A172 (cell line): ENCODE results near the gene CBX8. TPM values are rescaled to one million over a fixed set of nuclear protein-coding genes. Genes with fewer than 3 reads are reported as not detected.

Experiments
- DNase-seq: peaks from one replicate; pipeline ENCODE4 v3.0.0-alpha.2; 2015; ENCODE audit warnings: low spot score
- total RNA-seq: library from RNA; depleted of rRNA; stranded (reverse); fragments of >200 nt; shearing (Covaris generic); gene quantifications from 2 replicates; pipeline ENCODE4 v1.2.3, GENCODE V29; 2014

The CBX8 gene
- total RNA-seq, 1 experiment from 2014 or later, result 8.8 TPM

GRCh38 chr17:79835470-79835899, 38.6 kb upstream of the CBX8 start:
- no peak for DNase-seq

DNA sequence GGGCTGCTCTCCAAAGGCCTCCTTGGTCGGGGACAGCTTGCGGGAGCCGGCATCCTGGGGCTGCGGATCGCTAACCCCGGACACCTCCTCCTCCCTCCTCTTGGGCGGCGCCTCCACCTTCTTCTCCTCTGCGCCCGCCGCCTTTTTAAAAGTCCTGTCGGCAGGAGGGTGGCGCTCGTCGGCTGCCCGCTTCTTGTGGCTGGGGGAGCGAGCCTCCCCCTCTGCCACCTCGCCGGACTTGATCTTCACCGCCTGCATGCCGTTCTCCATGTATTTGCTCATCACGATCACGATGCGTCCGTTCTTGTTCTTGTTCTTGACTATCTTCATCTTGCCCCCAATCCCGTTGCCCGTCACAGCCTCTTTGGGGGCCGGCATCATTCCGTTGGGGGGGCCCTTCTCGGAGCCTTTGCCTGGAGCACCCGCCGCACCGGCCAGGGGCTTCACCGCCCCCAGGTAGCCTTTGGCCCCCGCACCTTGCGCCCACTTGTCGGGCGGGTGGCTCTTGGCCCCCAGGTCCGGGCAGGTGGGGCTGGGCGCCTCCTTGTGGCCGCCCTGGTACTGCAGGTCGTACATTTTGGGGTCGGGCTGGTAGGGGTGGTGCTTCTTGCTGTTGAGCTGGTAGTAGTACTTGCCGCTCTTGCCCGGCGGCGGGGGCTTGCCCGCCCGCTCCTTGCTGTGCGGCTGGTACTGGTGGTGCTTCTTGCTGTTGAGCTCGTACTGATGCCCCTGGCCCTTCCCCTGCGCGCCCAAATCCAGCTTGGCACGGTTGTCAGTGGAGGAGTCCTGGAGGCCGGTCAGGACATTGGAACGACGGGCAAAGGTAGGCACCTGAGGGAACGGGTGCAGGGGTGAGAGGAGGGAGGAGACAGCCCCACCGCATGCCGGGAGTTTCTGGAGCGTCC, 37.9 kb upstream of the CBX8 start:
- DNase-seq, result no peak

DNA sequence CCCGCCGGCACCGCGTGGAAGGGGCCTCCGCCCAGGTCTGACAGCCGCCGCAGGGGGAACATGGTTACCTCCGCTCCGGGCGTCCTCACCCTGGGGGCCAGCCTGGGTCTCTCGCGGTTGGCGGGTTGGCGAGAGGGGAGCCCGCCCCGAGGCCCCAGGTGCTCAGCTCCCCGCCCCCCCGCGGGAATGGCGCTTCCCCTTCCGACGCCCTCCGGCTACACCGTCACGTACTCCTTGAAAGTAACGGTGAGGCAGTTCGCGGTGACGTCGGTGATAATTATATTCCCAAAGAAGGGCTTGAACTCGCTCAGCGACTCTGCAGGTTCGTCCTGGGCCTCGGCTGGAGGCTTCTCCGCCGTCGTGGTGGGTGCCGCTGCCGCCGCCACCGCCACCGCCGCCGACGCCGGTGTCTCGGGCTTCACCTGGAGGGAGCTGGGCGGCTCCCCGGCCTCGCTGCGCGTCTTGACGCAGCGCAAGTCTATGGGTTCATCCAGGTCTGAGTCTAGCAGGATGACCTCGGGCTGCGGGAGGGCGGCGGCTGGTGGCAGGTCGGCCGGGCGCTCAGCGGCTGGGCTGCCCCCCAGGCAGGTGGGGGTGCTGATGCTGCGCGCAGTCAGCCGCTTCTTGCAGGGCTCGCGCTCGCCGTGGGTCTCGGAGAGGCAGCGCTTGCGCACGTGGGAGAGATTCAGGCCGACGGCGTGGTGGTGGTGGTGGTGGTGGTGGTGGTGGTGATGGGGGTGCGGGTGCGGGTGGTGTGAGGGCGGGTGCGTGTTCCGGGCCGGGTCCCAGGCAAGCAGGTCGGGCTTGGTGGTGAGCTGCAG, 37.1 kb upstream of the CBX8 start:
- no peak for DNase-seq

GRCh38 chr17:79833110-79833450, 36.2 kb upstream of the CBX8 start:
- no peak for DNase-seq

DNA sequence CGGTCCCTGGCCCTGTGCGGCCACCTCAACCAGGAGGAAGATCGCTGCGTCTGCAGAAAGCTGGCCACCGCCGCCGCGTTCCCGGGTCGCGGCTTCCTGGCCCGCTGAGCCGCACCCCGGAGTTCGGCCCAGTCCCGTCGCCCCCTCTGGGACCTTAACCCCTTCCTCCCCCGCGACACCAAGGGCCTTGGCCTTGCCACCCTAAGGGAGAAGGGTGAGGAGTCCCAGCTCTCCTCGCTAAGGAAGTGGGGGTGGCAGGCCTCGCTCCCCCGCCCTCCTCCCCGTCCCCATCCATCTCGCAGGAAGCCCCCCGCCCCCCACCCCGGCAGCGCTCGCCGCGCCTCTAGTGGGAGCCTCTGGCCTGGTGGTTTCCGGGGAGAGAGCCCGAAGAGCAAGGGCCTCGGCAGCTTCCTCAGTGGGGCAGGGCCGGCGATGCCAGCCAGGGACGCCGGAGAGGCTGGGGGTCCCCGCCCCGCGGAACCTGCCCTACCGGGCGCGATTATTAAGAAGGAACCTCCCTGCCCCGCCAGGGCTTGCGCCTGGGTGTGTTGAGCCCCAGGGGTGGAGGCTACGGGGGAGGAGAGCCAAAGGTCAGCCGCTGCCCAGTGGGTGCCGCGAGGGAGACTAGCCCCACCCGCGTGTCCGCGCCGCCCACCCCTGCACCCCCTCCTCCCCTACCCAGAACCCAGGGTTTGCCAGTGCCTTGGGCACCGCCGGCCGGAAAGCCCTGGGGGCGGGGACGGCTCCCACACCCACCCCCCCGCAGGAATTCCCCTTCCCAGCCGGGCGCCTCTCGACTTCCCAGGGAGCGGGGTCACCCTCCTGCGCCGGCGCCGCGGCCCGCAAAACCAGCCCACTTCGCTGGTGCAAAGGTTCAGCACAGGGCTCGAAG, 35.6 kb upstream of the CBX8 start:
- DNase-seq, result peak; percentile 50

- peak; percentile 52 for DNase-seq
These were observed 34.7 kb upstream of the CBX8 start for GRCh38 chr17:79831265-79832217.

DNA sequence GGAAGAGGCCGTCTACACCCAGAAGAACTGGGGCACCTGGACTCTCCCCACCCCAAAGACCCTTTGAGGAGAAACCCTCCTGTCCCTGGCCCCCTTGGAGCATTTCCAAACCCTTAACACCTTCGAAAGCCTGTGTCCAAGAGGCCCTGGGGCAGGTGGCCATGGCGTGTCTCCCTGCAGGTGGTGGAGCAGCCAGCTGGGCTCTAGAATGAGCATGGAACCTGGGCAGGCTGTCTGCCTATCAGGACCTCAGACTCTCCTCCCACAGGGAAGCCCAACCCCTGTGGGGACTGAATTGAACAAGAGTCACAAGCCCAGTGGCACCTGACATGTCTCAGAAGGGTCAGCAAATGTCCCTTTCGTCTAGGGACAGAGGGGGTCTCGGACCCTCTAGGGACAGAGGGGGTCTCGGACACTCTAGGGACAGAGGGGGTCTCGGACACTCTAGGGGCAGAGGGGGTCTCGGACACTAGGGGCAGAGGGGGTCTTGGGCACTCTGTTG, 33.9 kb upstream of the CBX8 start:
- no peak for DNase-seq

DNA sequence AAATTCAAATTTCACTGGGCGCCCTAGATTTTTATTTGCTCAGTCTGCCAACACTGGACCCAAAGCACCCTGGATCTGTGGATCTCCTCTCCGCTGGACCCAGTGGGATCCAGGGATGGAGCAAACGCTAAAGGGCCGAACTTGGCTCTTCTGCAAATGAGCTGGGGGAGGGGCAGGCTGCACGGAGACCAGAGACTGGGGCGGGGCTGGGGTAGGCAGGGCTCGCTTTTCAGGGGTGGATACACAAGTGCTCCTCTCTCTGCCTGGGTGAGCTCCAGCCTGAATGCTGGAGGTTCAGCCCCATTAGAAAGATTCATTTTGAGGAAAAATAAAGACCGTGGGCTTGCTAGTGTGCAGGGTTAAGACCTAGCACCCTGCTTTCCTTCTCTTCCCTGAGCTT, 33.4 kb upstream of the CBX8 start:
- no peak for DNase-seq

DNA sequence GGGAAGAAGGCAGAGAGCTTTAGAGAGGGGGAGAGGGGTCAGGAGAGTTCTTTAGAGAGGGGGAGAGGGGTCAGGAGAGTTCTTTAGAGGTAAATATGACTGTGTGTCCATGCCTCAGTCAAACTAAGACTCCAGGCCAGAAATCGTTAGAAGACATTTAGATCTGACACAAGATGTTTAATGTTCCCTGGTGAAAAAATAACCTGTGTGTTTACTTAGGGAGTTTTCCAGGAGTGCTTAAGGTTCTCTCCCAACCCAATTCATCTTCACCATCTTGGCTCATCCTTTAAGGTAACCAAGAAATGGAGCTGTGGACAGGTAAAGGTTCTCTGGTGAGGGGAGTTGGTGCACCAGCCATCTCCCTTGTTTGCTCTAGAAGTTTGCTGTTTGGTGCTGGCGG, 32.6 kb upstream of the CBX8 start:
- no peak for DNase-seq

DNA sequence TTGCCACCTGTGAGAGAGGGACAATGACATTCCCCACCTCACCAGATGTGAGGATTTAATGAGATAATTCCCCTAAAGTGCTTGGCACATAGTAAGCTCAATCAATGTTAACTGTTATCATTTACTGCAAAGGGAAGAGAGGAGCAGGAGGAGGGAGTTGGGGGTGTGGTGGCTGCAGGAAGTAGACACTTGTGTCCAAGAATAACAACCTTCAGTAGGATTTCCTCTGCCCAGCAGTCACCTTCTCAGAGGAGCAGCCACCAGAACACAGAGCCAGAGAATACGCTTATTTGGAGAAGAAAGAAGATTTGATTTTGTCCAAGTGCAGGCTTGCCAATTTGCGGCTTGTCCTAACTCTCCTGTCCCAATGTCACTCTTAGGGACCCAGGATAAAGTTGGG, 32.1 kb upstream of the CBX8 start:
- peak; percentile 50 for DNase-seq

GRCh38 chr17:79826841-79827578, 30.1 kb upstream of the CBX8 start:
- DNase-seq, result no peak

DNA sequence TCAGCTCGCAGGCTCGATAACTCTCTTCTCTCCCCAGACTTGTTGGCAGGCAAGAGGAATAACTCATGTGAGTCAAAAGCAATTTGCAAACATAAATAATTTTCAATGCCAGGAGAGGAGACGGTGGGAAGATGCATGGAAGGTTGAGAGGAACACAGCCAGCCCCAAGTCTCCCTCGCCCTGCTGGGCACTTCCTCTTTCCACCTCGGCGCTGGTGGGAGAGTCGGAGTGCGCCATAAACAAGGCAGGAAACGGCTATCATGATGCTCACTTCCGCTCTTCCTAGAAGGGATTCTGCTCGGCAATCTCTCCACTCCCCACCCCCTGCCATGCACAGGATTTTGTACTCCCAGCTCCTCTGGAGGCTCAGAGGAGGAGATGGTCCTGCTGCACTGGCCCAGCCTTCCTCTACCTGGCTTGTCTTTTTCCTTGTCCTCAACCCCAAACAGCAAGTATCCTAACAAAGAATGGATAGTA, 29.4 kb upstream of the CBX8 start:
- peak; percentile 51 for DNase-seq

DNA sequence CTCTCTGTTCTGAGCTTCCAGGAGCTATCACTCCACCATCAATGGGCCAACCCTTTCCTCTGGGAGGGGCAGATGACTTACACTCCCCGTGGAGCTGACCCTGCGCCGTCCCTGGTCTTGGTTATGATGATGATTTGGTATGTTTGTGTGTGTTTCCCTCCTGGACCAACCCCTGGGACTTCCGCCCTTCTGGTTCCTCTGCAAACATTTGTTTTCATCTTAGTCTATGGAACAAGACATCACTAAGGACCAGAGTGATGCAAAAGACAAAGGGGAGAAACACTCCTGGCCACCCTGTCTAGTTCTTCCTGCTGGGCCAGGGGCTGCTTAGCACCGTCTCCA, 28.7 kb upstream of the CBX8 start:
- DNase-seq, result no peak

DNA sequence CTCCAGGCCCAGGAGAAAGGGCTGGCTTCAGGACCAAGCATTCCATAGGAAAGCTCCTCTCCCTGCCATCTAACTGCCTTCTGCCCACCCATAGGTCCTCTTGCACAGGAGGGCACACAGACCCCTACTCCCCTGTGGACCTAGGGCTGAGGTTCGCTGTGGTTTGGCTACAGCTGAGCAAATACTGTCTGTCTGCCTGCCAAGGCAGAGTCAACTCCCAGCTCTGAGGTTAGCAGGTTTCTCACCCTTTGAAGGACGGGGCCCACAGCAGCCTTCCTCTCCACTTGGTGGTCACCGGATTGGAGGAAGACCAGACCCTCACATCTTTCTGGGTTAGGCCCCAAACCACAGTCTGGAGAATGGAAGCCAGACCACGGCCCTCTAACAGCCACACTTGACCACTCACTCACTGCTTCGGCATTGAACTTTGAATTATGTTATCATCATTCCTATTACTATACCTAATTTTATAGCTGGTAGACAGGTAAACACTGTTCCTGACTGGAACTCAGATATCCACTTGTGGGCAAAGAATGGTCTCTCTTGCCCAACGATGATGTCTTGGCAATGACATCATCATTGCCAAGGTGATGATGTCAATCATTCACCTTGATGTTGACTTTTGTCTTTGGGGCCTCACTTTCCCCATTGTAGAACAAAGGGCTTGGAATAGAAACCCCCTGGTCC, 28.2 kb upstream of the CBX8 start:
- no peak for DNase-seq

GRCh38 chr17:79824234-79824633, 27.4 kb upstream of the CBX8 start:
- DNase-seq, result no peak

DNA sequence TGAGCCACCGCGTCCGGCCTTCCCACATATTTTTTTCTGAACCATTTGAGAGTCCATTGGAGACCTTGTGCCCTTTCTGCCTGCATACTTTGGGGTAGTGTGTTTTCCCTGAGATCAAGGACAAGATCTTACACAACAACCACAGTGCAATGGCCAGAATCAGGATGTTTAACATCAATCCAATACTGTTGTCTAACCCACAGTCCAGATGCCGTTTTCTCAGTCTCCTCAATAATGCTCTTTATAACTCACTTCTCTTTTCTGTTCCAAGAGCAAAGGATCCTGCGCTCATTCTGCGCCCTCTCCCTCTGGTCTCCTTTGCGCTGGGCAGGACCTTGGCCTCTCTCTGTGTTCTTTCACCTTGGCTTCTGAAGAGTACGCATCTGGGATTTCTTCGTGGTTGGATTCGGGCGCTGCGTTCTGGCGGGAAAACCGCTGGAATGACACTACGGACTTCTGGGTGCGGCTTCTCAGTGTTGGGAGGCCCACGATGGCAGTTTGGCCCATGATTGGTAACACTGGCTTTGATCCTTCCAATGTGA, 25.8 kb upstream of the CBX8 start:
- no peak for DNase-seq

DNA sequence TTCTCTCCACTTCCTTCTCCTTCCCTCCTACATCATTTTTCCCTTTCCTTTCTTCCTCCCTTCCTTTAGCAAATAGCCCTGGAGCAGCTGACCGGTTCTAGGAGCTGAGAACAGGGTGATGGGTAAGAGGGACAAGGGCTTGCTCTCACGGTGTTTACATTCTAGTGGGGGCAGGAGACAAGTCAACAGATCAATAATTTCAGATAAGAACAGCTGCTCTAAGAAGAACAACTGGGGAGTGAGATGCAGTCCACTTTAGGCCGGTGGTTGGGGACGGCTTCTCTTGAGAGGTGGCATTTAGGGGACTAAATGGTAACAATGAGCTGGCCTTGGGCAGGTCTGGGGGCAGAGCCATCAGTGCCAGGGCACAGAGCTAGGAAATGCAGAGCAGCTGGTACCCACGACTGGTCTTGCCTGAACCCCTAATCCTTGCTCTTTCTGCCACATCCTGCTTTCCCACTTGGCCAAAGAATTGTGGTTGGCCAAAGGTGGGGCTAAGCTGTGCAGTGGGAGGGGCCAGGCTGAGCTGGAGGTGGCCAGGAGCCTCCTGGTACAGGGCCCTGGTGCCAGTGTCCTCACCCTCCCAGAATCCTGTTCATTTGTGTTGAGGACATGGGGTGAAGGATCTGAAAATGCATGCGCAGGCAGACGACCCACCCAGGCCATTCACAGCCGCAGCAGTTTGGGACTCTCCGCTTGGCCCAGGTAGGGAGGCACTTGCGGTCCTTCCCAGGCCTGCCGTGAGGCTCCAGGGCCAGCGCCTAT, 24.6 kb upstream of the CBX8 start:
- no peak for DNase-seq

- no peak for DNase-seq
These were observed 24.1 kb upstream of the CBX8 start for GRCh38 chr17:79820959-79821330.
